Measurements from ENCODE around the gene PDCD4.

Gene PDCD4

DNA sequence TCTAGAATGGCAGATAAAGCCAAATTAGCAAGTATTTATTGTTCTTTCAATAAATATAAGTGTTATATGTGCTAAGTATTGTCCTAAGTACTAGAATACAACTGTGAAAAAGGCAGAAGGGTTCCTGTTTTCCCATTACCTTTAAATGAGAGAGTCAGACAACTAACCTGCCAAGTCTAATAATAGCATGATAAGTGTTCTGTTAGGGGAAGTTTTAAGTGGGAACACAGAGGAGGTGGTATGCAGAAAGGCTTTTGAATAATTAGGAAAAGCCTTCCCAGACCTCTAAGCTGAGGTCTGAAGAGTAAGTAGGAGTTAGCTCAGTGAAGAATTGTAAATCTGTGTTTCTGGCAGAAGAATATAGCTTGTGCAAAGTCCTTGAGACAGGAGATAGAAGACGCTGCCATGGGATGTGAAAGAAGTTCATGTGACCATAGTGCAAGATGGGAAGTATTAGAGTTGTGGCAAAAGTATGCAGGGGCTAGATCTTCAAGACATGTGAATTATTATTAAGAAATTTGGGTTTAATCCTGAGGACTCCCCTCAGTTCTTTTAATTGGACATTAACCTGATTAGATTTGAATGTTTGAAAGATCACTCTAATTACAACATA lies 60.1 kb downstream of the PDCD4 start:
- no peak for DNase-seq

DNA sequence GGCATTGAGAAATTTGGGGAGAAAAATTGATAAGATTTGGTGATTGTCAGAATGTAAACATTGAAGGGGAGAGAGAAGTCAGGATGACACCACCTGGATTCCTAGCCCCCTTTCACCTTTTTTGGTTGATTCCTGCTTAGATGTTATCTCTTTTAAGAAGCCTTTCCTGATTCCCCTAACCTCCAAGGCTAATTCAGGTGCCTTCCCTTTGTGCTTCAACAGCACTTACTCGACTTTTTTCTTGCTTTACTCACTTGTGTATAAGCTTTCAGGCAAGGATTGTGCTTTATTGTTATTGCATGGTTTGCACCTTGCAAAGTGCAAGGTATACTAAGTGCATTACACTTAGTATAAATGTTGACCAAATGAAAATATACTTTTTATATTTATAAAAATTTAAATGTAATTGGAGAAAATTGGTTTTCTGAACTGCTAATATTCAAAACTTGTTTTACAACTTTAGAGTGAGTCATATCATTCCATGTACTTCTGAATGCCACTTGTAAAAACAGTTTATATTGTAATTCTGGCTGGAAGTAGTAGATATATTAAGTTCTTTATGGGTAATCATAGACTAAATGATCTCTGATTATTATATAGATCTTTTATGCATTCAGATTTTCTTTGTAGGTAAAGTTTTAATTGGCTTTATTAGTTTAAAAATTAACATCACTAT lies 60.9 kb downstream of the PDCD4 start:
- DNase-seq = no peak

DNA sequence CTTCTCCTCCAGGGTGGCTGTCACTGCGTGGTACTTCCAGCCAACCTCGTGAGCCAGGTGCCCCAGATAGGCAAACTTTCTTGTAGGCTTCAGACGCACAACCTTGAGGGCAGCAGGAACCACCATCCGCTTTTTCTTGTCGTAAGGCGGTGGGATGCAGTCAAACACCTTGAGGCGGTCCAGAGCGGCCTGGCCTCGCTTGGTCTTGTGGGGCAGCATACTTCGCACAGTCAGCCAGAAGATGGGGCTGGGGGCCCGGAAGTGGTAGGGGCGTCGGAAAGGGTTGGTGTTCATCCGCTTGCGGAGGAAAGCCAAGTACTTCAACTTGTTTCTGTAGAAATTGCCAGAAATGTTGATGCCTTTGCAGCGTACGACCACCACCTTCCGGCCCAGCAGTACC lies 65.0 kb downstream of the PDCD4 start:
- DNase-seq = no peak

DNA sequence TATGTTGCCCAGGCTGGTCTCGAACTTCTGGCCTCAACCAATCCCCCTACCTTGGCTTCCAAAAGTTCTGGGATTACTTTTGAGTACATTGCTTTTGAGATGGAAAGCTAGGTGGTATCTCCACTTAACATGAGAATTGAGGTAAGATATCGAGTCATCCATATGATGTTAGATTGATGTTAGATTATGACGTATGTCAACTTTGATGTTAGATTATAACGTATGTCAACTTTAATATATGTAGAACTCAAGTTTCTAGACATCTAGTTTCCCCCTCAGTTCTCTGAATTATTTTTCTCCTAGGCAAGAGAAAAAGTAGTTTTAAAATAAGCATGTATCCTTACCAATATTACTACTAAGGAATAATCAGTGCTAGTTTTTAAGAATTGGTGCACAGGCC lies 67.7 kb downstream of the PDCD4 start:
- DNase-seq = no peak

DNA sequence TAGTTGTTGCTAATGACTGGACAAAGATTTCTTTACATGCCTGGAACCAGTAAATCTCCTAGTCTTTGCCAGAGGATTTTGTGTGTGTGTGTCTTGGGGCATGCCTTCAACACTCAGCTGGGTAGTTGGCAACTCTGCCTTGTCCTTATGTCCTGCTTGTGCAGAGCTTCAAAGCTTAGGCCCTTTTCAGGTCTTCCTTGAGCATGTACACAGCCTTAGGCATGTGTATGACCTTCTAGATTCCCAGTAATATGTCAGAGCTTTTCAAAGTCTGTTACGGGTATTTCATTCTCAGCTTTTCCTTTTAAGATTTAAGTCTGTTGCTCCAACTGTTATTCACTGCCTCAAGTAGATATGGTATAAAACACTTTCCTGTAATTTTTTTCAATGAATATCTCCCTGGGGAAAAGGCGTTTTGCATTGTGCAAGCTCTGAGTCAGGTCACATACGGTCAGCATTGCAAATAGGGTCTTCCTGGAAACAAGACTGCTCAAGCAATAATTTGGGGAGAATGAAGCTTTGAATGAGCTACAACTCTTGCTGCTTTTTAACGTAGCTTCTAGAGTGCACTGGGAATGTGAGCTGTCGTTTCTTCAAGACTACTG lies 73.2 kb downstream of the PDCD4 start:
- no peak for DNase-seq

DNA sequence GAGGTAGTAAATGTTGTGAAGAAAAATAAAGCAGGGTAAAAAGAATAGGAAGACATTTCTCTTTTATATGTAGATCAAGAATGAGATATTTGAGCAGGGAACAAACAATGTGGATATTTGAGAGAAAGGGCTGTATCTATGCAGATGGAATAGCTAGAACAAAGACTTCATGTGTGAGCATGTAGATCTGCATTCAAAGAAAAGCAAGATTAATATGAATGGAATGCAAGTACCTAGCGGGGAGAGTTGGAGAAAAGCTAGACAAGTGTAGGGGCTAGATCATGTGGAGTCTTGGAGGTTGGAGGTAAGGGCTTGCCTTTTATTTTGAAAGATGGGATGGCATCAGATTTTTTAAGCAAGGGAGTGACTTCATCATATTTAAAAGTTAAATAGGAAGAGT lies 74.8 kb downstream of the PDCD4 start:
- no peak for DNase-seq

DNA sequence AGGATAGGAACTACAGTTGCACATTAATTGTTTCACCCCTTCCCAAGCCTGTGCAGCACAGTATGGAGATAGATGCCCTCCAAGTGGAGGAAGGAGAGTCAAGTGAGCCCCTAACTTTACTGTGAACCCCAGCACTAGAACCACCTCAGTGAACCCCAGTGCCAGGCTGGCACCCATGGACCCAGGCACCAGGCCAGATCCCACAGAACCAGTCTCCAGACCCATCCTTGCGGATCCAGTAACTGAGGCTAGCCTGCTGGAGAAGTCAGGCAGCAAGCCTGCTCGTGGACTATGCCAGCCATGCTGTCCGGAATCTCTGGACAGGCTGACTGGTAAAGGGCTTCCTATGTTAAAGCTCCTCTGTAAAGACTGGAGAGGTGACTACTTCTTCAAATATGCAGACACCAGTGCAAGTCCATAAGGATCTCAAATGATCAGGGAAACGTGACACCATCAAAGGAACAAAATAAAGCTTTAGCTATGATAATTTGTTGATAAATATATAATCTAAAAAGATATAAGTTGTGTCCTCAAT lies 75.4 kb downstream of the PDCD4 start:
- DNase-seq = no peak

Data from RPMI8226 (cell line).